Left kidney (tissue), 1 donor: ENCODE measurements around the gene KY. TPM values are rescaled to one million over a fixed set of nuclear protein-coding genes. Genes with fewer than 3 reads are reported as not detected.

Source experiments
- polyA plus RNA-seq: library from polyadenylated mRNA; unstranded; fragments of 120-200 nt; gene quantifications from one replicate; pipeline ENCODE4 v1.2.1, GENCODE V29; 2013; ENCODE audit not compliant: insufficient read length

The KY gene
- polyA plus RNA-seq, 1 donor: 1.6 TPM

Other genes starting within 250 kb of the KY start
- gene ANAPC13, start 165.0 kb downstream of the KY start, polyA plus RNA-seq: 136 TPM
- 44.4 TPM for gene CEP63, start 165.0 kb downstream of the KY start, polyA plus RNA-seq
- 5.9 TPM for gene EPHB1, start 144.2 kb upstream of the KY start, polyA plus RNA-seq